K562 (cell line): ENCODE data around the gene FANCC. TPM values are rescaled to one million over a fixed set of nuclear protein-coding genes. Genes with fewer than 3 reads are reported as not detected.

Experiments
- ATAC-seq: fragments of 200-7000 bp; cut with Tn5 transposase; 3 replicates; pipeline ENCODE4 v1.9.1; 2020; ENCODE audit warnings: moderate library complexity
- BruUV-seq: library from RNA; stranded (reverse); fragments of 400-500 nt; replicated peaks from 2 replicates; lab custom pipeline; 2021; lab: Mats Ljungman, UMichigan
- CTCF ChIA-PET: fragments of 300-600 bp; formaldehyde crosslinking; extraction: SDS; loops from one replicate; lab custom pipeline; 2021; ENCODE audit warnings: low intra/inter-chr PET ratio; lab: Yijun Ruan, JAX
- POLR2A ChIA-PET: fragments of 300-600, 350-650 bp; sonication (Branson Sonifier 250); formaldehyde crosslinking; extraction: SDS; loops from one replicate; lab custom pipeline; 2021; ENCODE audit warnings: antibody characterized with exemption, inconsistent platforms; lab: Yijun Ruan, JAX
- DNase-seq, 4 experiments: peaks; one replicate each; pipeline versions ENCODE4 v3.0.0 to v3.0.0-alpha.2; 2011 to 2018; ENCODE audit warnings: low spot score in 3 of 4, mixed read lengths in 3 of 4; ENCODE audit errors: extremely low read depth in 1 of 4
- FAIRE-seq: peaks from 2 replicates; lab custom pipeline; 2011; peaks lifted over from hg19 to GRCh38; lab: Jason Lieb, UNC
- H2AFZ ChIP-seq: 2 replicates; pipeline ENCODE4 v1.6.0; 2011; ENCODE audit warnings: low read depth, low read length, control low read depth, inconsistent platforms
- H3K27ac ChIP-seq: fragments of 200-600 bp; 3 replicates; pipeline ENCODE4 v1.8.0; 2011; ENCODE audit warnings: low read depth, mild to moderate bottlenecking, control low read depth, inconsistent platforms, low read length, moderate library complexity, mixed read lengths; ENCODE audit errors: extremely low read depth
- H3K27me3 ChIP-seq, 2 experiments: fragments of 300-600 bp in 1 of 2; 2 replicates in 1 of 2; 3 replicates in 1 of 2; pipeline versions ENCODE4 v1.6.0 to v1.8.0; 2011; ENCODE audit warnings: inconsistent platforms in 2 of 2, low read length in 2 of 2, mild to moderate bottlenecking in 1 of 2, mixed read lengths in 1 of 2, moderate library complexity in 1 of 2; ENCODE audit not compliant: control insufficient read depth in 2 of 2, insufficient read depth in 2 of 2
- H3K36me3 ChIP-seq: fragments of 300-600 bp; 3 replicates; pipeline ENCODE4 v1.8.0; 2011; ENCODE audit warnings: mild to moderate bottlenecking, low read length, inconsistent platforms; ENCODE audit not compliant: control insufficient read depth, insufficient read depth
- H3K4me1 ChIP-seq, 2 experiments: fragments of 200-600 bp in 1 of 2; replicated peaks in 1 of 2; 2 replicates in 1 of 2; 3 replicates in 1 of 2; pipeline versions ENCODE4 v1.5.1 to v1.8.0; 2011; ENCODE audit warnings: inconsistent platforms in 2 of 2, low read length in 2 of 2, mild to moderate bottlenecking in 1 of 2, mixed read lengths in 1 of 2, moderate library complexity in 1 of 2; ENCODE audit not compliant: control insufficient read depth in 2 of 2, insufficient read depth in 2 of 2
- H3K4me2 ChIP-seq: 2 replicates; pipeline ENCODE4 v1.6.1; 2011; ENCODE audit warnings: low read length, control low read depth, inconsistent platforms, mixed read lengths; ENCODE audit not compliant: insufficient read depth
- H3K4me3 ChIP-seq: fragments of 200-600 bp; sonication (generic), shearing (Covaris generic); 2 replicates; pipeline ENCODE4 v1.5.1; 2016; ENCODE audit warnings: control low read depth, inconsistent platforms
- H3K79me2 ChIP-seq: fragments of 200-600 bp; 3 replicates; pipeline ENCODE4 v1.8.0; 2011; ENCODE audit warnings: low read length, inconsistent platforms; ENCODE audit not compliant: control insufficient read depth, insufficient read depth
- H3K9ac ChIP-seq, 2 experiments: 2 replicates each; pipeline versions ENCODE4 v1.6.0 to v1.6.1; 2011; ENCODE audit warnings: low read depth in 2 of 2, low read length in 2 of 2, control low read depth in 1 of 2, inconsistent platforms in 1 of 2, mild to moderate bottlenecking in 1 of 2, mixed read lengths in 1 of 2; ENCODE audit not compliant: insufficient read depth in 1 of 2
- H3K9me1 ChIP-seq: one replicate; pipeline ENCODE4 v1.6.0; 2011; ENCODE audit warnings: inconsistent platforms, mild to moderate bottlenecking, low read length, moderate library complexity; ENCODE audit not compliant: control insufficient read depth, insufficient read depth
- H3K9me3 ChIP-seq: replicated peaks from 2 replicates; pipeline ENCODE4 v1.5.1; 2011; ENCODE audit warnings: low read depth, low read length, inconsistent platforms; ENCODE audit not compliant: control insufficient read depth, insufficient read depth
- H4K20me1 ChIP-seq: replicated peaks from 2 replicates; pipeline ENCODE4 v1.6.1; 2011; ENCODE audit warnings: low read length, inconsistent platforms, mixed read lengths; ENCODE audit not compliant: control insufficient read depth, insufficient read depth
- CHD4 ChIP-seq: fragments of 200-600 bp; sonication (generic); IDR thresholded peaks from 3 replicates; pipeline ENCODE4 v1.6.1; 2012; ENCODE audit warnings: low read depth, mild to moderate bottlenecking, mixed read lengths, low read length, inconsistent platforms; ENCODE audit not compliant: insufficient read depth, insufficient replicate concordance, poor library complexity, severe bottlenecking
- CREB1 ChIP-seq, 2 experiments: sonication (generic) in 1 of 2; formaldehyde crosslinking in 1 of 2; IDR thresholded peaks; 2 replicates each; pipeline versions ENCODE4 v1.6.1 to v1.8.0; 2012 to 2022; ENCODE audit warnings: inconsistent platforms in 1 of 2, mild to moderate bottlenecking in 1 of 2, missing genetic modification reagents in 1 of 2, moderate library complexity in 1 of 2
- DEAF1 ChIP-seq: fragments of 450-650 bp; formaldehyde crosslinking; IDR thresholded peaks from 2 replicates; pipeline ENCODE4 v1.4.0; 2020; ENCODE audit warnings: mild to moderate bottlenecking, moderate library complexity
- EP400 ChIP-seq: fragments of 450-650 bp; IDR thresholded peaks from 2 replicates; pipeline ENCODE4 v1.6.1; 2017; ENCODE audit warnings: antibody characterized with exemption, mild to moderate bottlenecking, moderate library complexity
- ESRRA ChIP-seq: fragments of 450-650 bp; IDR thresholded peaks from 2 replicates; pipeline ENCODE4 v1.6.1; 2014; ENCODE audit warnings: low read depth, mild to moderate bottlenecking, moderate library complexity, borderline replicate concordance
- HBP1 ChIP-seq: fragments of 450-650 bp; formaldehyde crosslinking; IDR thresholded peaks from 2 replicates; pipeline ENCODE4 v1.4.0; 2022; ENCODE audit warnings: missing genetic modification characterization
- HOMEZ ChIP-seq: fragments of 250-450 bp; sonication (Bioruptor Pico); IDR thresholded peaks from 2 replicates; pipeline ENCODE4 v1.4.0; 2020; ENCODE audit warnings: mild to moderate bottlenecking, moderate library complexity
- JUNB ChIP-seq: fragments of 450-650 bp; formaldehyde crosslinking; conservative IDR thresholded peaks from 2 replicates; pipeline ENCODE4 v1.4.0; 2020; ENCODE audit warnings: mild to moderate bottlenecking
- NFRKB ChIP-seq: fragments of 450-650 bp; IDR thresholded peaks from 2 replicates; pipeline ENCODE4 v1.6.1; 2016; ENCODE audit warnings: low read depth
- NUFIP1 ChIP-seq: fragments of 450-650 bp; IDR thresholded peaks from 2 replicates; pipeline ENCODE4 v1.6.1; 2018; ENCODE audit not compliant: partially characterized antibody
- PHF21A ChIP-seq: fragments of 450-650 bp; IDR thresholded peaks from 2 replicates; pipeline ENCODE4 v1.6.1; 2017; ENCODE audit warnings: low read depth, borderline replicate concordance
- RBM25 ChIP-seq: fragments of 200-400 bp; formaldehyde crosslinking; IDR thresholded peaks from 2 replicates; pipeline ENCODE4 v1.6.1; 2018; ENCODE audit warnings: low read length, low read depth, moderate library complexity; ENCODE audit not compliant: severe bottlenecking
- RBM34 ChIP-seq: fragments of 200-400 bp; formaldehyde crosslinking; IDR thresholded peaks from 2 replicates; pipeline ENCODE4 v1.6.1; 2018; ENCODE audit warnings: low read length, borderline replicate concordance; ENCODE audit not compliant: insufficient read depth
- RFX5 ChIP-seq: IDR thresholded peaks from 2 replicates; pipeline ENCODE4 v1.6.1; 2011; ENCODE audit warnings: low read depth, mild to moderate bottlenecking, improper control_type of control experiment, low read length
- SP2 ChIP-seq: IDR thresholded peaks from 2 replicates; pipeline ENCODE4 v1.6.1; 2011; ENCODE audit warnings: mild to moderate bottlenecking, low read depth, low read length, moderate library complexity; ENCODE audit not compliant: poor library complexity, severe bottlenecking; ENCODE audit errors: extremely low read depth
- TEAD4 ChIP-seq, 2 experiments: sonication (generic) in 1 of 2; formaldehyde crosslinking in 1 of 2; IDR thresholded peaks; 2 replicates each; pipeline versions ENCODE4 v1.6.1 to v1.8.0; 2012 to 2022; ENCODE audit warnings: borderline replicate concordance in 1 of 2, inconsistent platforms in 1 of 2, low read length in 1 of 2, mild to moderate bottlenecking in 1 of 2, missing genetic modification reagents in 1 of 2
- XRCC3 ChIP-seq: fragments of 450-650 bp; IDR thresholded peaks from 2 replicates; pipeline ENCODE4 v1.6.1; 2017; ENCODE audit warnings: mild to moderate bottlenecking, moderate library complexity
- ZBED1 ChIP-seq: IDR thresholded peaks from 2 replicates; pipeline ENCODE4 v1.6.1; 2014
- ZNF121 ChIP-seq: sonication (generic); formaldehyde crosslinking; conservative IDR thresholded peaks from 2 replicates; pipeline ENCODE4 v1.8.0; 2022; ENCODE audit warnings: missing genetic modification reagents
- whole genome bisulfite sequencing: fragments of 100-300 bp; shearing (Covaris generic); methylation state at CpG from one replicate; pipeline ENCODE4 v1.1.6; 2016; ENCODE audit warnings: low coverage, mixed read lengths; ENCODE audit not compliant: insufficient coverage; ENCODE audit errors: missing lambda C conversion rate; 5-methylcytosine and 5-hydroxymethylcytosine counted together
- in situ Hi-C: fragments of 300-500 bp; cut with MboI; formaldehyde crosslinking; loops from 4 replicates; pipeline ENCODE4 v1.15.0; 2018; ENCODE audit warnings: inconsistent platforms, mixed read lengths
- intact Hi-C: fragments of 100-400 bp; cut with micrococcal nuclease; formaldehyde crosslinking; loops from 2 replicates; pipeline ENCODE4 v1.14.2; 2022
- polyA plus RNA-seq, 8 experiments: library from polyadenylated mRNA; depleted of rRNA in 4 of 8; stranded (reverse) in 5 of 8; unstranded in 3 of 8; fragments of >200 nt; fragmentation: Nextera tagmentation in 2 of 8; fragmentation: Illumina TruSeq in 1 of 8; extraction: Ambion mirVana in 2 of 8; extraction: Trizol in 1 of 8; gene quantifications; 2 replicates each; pipeline versions ENCODE4 v1.2.1 to v1.2.3, GENCODE V29; 2011 to 2014; ENCODE audit warnings: inconsistent platforms in 1 of 8, missing spikeins in 1 of 8
- total RNA-seq, 7 experiments: library from RNA; depleted of rRNA in 6 of 7; stranded (reverse); fragments of >200 nt in 6 of 7; fragmentation: Illumina TruSeq in 2 of 7; extraction: Trizol in 2 of 7; gene quantifications; 2 replicates each; pipeline versions ENCODE4 v1.2.1 to v1.2.3, GENCODE V29; 2011 to 2021; ENCODE audit warnings: low replicate concordance in 1 of 7

The FANCC gene
- total and polyA plus RNA-seq, 9 of the 15 experiments (the other 6 are each of a cell fraction or from before 2014, with no cell fraction given): 4.6 to 18.4 (median 14.2) TPM

- Histone ChIP-seq H3K79me2 (0 out of 3 replicates have a peak, but pooled peaks cover 4% of the 10 kb centered on the region), H4K20me1 (no peaks in the 10 kb centered on the region), H3K27me3 (no peaks in the 10 kb centered on the region), H3K9me3 (no peaks in the 10 kb centered on the region), H2AFZ (no peak overlapping the region), H3K4me1 (no peaks in the 10 kb centered on the region), H3K9ac (no peak overlapping the region), H3K4me2 (no peak overlapping the region), H3K9me1 (no peaks in the 10 kb centered on the region), H3K36me3 (no peaks in the 10 kb centered on the region), H3K4me3 (no peak overlapping the region), H3K27ac (no peak overlapping the region)
- BruUV-seq: no TSS peak
- intact Hi-C loops (no loop called here), in situ Hi-C loops (no loop called here)
- ATAC-seq (no peak), FAIRE-seq (no peak), DNase-seq (no peak)
- ChIA-PET CTCF (no interaction called here), POLR2A (no interaction called here)
- WGBS: 88% methylated on average over 1 of the region's 1 CpG
- TF ChIP-seq DEAF1 (CRISPR knock-in tag) (no peak), HOMEZ (CRISPR knock-in tag) (no peak), XRCC3 (no peak), SP2 (no peak), ZBED1 (no peak), NFRKB (no peak), EP400 (no peak), JUNB (CRISPR knock-in tag) (no peak), RFX5 (no peak), ESRRA (no peak), ZNF121 (CRISPR knock-in tag) (no peak), CREB1 (IDR thresholded peaks at IDR 0.05) (no peak), CREB1 (CRISPR knock-in tag; IDR thresholded peaks at IDR 0.05) (no peak), HBP1 (CRISPR knock-in tag) (no peak), NUFIP1 (no peak), RBM25 (no peak), RBM34 (no peak), CHD4 (no peak), TEAD4 (IDR thresholded peaks at IDR 0.05; ENCODE audit: low read length) (no peak), TEAD4 (CRISPR knock-in tag; IDR thresholded peaks at IDR 0.05; ENCODE audit: borderline replicate concordance) (no peak), PHF21A (no peak)
Observed at GRCh38 chr9:95296761-95297160, 20.7 kb downstream of the FANCC start.
